HG02623 (cell line): ENCODE data around the gene CFAP100.

ENCODE experiments used
- ATAC-seq: cut with Tn5 transposase; IDR thresholded peaks from one replicate; pipeline ENCODE4 v1.9.1; 2021; ENCODE audit warnings: moderate library complexity; ENCODE audit not compliant: unreplicated experiment

CFAP100 gene

GRCh38 chr3:126394179-126394976, at the start of gene CFAP100:
TSS of gene CFAP100 (plus strand) at chr3:126394909. CDS start at chr3:126396001, 1,092 bp downstream.
- ATAC-seq, result no peak

GRCh38 chr3:126345231-126345630, 49.5 kb upstream of the CFAP100 start:
- ATAC-seq, result no peak

GRCh38 chr3:126345641-126346460, 48.9 kb upstream of the CFAP100 start:
- ATAC-seq, result no peak

GRCh38 chr3:126346466-126346865, 48.2 kb upstream of the CFAP100 start:
- ATAC-seq, result no peak

DNA sequence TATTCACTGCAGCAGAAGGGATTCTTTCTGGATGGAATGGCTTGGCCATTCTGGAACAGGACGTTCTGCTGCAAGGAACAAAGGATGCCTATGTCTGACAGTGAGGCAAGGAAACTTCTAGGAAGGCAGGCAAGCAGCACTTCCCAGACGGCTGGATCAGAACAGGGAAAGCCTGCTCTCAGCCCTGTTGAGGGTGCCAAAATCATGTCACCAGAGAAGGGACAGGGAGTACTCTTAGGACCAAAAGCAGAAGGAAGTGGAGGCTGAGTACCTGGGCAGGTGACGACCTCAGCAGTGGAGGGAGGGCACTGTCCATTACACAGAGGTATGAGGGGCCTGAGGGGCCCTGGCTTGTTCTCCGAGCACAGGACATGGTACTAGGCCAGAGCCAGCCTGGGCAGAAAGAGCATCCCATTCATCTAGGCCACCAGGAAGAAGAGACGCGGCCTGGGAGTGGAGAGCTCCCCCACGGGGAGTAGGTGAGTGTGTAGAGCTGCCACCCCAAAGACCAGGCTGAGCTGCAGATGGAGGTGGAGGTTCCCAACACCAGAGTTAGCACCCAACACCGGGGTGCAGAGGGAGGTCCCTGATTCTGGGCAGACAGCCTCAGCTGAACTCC, 47.1 kb upstream of the CFAP100 start:
- no peak for ATAC-seq

GRCh38 chr3:126348308-126348920, 46.3 kb upstream of the CFAP100 start:
- ATAC-seq, result no peak

DNA sequence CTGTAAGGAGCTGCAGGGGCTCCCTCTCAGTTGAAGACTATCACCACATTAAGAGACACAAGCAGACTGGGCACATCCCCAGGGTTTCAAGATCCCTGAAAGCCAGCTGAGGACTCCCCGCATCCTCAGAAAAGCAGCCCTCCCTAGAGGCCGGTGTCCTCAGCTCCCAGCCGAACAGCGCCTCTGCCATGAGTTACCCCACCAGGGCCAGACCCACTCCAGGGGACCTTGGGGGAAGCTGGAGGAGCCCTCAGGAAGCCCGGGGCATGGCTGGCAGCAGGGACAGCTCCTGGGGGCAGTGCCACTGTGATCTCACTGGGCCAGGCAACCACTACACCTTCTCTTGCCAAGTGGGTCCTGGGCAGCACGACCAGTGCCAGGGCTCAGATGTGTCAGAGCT, 45.6 kb upstream of the CFAP100 start:
- no peak for ATAC-seq

- ATAC-seq, result no peak
Observed at GRCh38 chr3:126349611-126350501, 44.9 kb upstream of the CFAP100 start.

GRCh38 chr3:126350502-126351085, 44.1 kb upstream of the CFAP100 start:
- no peak for ATAC-seq

DNA sequence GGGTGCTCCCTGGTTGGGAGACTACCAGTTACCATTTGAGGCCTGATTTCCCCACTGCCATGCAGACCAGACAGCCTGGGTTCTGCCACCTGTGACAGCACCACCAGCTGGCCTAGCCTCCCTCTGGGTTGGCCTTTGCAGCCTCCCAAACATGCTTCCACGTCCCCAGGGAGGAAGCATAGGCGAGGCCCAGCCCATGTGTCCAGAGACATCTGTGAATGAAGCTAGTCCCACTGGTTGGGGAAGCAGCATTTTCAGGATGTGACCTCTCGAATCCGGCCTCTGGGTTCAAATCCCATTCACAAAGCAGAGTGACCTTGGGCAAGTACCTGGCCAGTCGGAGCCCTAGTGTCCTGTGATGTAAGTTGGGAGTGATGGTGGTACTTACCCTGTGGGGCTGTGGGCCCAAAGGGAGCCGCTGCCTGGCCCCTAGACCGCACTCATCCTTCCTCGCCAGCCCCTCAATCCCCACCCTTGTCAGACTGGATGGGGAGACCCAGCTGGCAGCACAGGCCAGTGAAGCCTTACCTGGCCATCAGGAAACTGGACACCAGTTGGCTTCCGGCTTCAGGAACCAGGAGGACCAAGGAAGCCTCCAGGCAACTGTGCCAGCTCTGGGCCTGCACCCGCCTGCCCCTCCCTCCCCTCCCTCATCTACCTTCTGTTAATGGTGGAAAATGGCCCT, 43.5 kb upstream of the CFAP100 start:
- ATAC-seq, result no peak

GRCh38 chr3:126351771-126352475, 42.8 kb upstream of the CFAP100 start:
- ATAC-seq, result no peak

GRCh38 chr3:126352476-126353454, 41.9 kb upstream of the CFAP100 start:
- no peak for ATAC-seq

DNA sequence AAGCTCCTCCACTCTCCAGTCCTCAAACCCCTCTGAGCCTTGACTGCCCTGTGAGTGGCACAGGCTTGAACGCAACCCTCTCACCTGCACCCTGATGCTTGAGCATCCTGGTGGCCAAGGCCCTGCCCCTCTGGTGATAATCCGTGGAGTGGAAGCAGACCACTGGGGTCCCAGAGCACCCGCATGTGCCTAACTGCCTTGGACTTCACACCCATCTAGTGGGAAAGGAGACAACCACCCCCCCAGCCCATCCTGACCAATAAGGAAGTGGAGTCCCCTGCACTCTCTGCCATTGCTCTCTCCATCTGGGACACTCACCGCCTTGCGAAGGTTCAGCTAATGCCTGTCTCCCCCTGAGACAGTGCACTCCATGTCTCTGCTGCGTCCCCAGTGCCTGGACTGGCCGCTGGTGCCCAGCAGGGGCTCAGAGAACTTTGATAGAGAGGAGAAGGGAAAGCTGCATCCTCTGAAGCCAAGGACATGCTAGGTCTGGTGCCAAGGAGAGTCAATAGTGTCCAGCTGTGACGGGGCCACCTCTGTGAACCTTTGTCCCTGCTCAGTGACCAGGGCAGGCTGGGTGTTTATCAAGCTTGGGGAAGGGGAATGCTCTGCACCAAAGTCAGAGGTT, 40.9 kb upstream of the CFAP100 start:
- no peak for ATAC-seq

- ATAC-seq, result no peak
Observed at GRCh38 chr3:126354776-126355175, 39.9 kb upstream of the CFAP100 start.

DNA sequence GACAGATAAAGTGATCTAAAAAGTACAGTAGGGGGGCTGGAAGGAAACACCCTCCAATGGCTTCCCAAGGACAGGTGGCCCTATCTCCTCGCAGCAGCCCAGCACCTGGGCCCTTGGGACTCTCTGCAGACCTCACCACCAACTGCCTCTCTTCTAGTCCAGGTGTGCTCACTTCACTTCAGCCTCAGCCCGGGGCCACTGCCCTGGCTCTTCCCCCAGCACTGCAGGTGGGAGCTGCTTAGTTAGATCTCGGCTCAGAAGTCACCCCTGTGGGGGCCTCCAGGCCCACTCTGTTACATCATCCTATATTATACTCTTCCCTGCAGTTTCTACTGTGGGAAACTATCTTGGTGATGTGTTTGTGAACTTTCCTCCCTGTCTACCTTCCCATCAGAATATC, 39.5 kb upstream of the CFAP100 start:
- ATAC-seq, result no peak

DNA sequence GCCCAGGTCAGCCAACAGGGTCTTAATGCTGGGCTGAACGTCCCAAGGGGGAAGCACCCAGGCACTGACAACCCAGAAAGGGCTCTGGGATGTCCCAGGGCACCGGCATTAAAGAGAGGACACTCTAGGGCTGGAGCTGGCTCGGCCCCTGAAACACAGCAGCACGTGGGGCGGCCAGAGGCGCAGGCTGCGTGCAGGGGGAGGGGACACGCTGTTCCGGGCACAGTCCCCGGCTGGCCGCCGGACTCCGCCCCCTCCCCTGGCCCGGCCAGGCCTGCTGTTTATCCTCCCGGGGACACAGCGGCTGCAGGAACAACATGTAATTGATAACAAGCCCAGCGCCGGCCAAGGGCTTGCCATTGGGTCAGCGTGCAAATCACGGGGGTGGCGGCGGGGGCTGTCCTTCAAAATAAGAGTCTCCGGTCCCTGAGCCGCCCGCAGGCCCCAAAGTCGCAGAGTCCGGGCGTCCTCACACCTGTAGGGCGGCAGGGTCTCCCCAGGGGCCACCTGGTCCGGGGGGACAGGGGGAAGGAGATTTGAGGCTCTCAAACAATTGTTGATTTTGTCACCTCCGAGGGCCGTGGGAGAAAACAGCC, 38.8 kb upstream of the CFAP100 start:
- ATAC-seq, result no peak
